ENCODE measurements around the gene MDM2.

MDM2 gene

DNA sequence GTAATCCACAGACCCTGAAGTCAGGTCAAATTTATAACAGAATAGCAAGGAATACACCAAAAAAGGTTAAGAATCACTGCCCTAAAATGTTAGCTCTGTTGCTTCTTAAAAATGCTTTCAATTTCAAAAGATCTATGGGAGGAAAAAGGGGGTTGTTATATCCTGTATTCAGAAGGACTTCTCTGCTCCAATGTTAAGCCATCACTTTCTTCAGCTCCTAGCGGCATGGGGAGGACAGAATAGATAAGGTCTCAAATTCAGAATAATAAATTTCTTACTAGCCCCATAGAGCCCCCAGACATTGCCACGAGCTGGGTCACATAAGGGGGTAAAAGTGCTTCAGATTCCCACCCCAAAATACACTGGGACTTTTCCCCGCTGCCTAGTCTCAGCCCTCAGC, 75.2 kb downstream of the MDM2 start:
- Histone ChIP-seq H3K9me3 (ENCODE audit: control insufficient read depth in 5 of 5, low read length in 5 of 5) (no peaks in the 10 kb centered on the region), H3K4me1 (ENCODE audit: control insufficient read depth in 5 of 5, insufficient read depth in 5 of 5, low read length in 5 of 5) (peaks cover 0 to 14% (median 7%) of the 10 kb centered on the region in 5 donors), H3K4me3 (ENCODE audit: low read depth in 1 of 5, low read length in 5 of 5) (no peak overlapping the region), H3K36me3 (ENCODE audit: control insufficient read depth in 5 of 5, insufficient read depth in 5 of 5, low read length in 5 of 5) (peaks cover 23 to 62% (median 41%) of the 10 kb centered on the region in 5 donors), H3K9ac (ENCODE audit: low read length in 5 of 5) (no peak overlapping the region), H3K27me3 (ENCODE audit: control insufficient read depth in 5 of 5, insufficient read depth in 4 of 5, low read length in 5 of 5) (no peaks in the 10 kb centered on the region), H3K27ac (ENCODE audit: low read depth, low read length) (no peak overlapping the region)

DNA sequence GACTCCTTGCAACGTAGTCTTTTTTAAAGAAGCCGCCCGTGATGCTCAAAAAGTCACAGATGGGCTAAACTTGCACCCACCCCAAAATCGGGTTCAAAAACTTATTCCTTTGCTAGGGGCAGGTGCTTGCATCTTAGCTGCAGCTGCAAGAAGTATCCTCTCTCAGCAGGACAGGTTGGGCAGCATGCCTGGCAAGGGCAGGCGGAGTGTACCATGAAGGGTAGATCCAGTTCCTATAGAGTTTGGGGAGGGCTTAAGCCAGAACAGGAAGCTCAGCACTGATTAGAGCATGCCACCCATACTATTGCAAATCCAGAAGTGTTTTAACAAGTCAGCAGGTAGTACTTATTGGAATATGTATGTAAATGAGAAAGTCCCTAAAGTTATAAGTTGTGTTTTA, 76.3 kb downstream of the MDM2 start:
- Histone ChIP-seq H3K27ac (ENCODE audit: low read depth, low read length) (no peak overlapping the region), H3K9me3 (ENCODE audit: control insufficient read depth in 5 of 5, low read length in 5 of 5) (no peaks in the 10 kb centered on the region), H3K4me3 (ENCODE audit: low read depth in 1 of 5, low read length in 5 of 5) (no peak overlapping the region), H3K9ac (ENCODE audit: low read length in 5 of 5) (no peak overlapping the region), H3K4me1 (ENCODE audit: control insufficient read depth in 5 of 5, insufficient read depth in 5 of 5, low read length in 5 of 5) (peaks cover 0 to 14% (median 7%) of the 10 kb centered on the region in 5 donors), H3K27me3 (ENCODE audit: control insufficient read depth in 5 of 5, insufficient read depth in 4 of 5, low read length in 5 of 5) (no peaks in the 10 kb centered on the region), H3K36me3 (ENCODE audit: control insufficient read depth in 5 of 5, insufficient read depth in 5 of 5, low read length in 5 of 5) (peaks cover 23 to 56% (median 36%) of the 10 kb centered on the region in 5 donors)

DNA sequence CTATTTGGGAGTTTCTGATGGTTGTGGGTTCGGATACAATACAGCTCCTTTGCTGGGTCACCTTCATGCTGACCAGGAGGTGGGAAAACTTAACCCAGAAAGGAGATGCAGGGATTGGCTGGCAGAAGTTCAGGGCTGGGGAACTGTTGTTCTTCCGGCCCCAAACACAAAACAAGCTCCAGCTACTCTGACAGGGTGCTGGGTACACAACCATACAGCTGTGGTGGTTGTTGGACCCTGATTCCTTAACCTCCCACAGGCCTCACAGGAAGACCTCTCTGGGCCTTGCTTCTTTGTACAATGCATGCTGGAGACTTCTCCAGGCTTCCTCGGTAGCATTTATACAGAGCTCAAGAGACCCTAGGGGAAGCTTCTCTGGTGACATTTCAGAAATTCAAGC, 77.4 kb downstream of the MDM2 start:
- Histone ChIP-seq H3K4me1 (ENCODE audit: control insufficient read depth in 5 of 5, insufficient read depth in 5 of 5, low read length in 5 of 5) (peaks cover 0 to 21% (median 17%) of the 10 kb centered on the region in 5 donors), H3K27me3 (ENCODE audit: control insufficient read depth in 5 of 5, insufficient read depth in 4 of 5, low read length in 5 of 5) (no peaks in the 10 kb centered on the region), H3K9me3 (ENCODE audit: control insufficient read depth in 5 of 5, low read length in 5 of 5) (no peaks in the 10 kb centered on the region), H3K9ac (ENCODE audit: low read length in 5 of 5) (peak overlapping the region in 1 of 5 donors; percentile 38), H3K36me3 (ENCODE audit: control insufficient read depth in 5 of 5, insufficient read depth in 5 of 5, low read length in 5 of 5) (peaks cover 21 to 44% (median 29%) of the 10 kb centered on the region in 5 donors), H3K27ac (ENCODE audit: low read depth, low read length) (peak overlapping the region; percentile 46), H3K4me3 (ENCODE audit: low read depth in 1 of 5, low read length in 5 of 5) (no peak overlapping the region)

DNA sequence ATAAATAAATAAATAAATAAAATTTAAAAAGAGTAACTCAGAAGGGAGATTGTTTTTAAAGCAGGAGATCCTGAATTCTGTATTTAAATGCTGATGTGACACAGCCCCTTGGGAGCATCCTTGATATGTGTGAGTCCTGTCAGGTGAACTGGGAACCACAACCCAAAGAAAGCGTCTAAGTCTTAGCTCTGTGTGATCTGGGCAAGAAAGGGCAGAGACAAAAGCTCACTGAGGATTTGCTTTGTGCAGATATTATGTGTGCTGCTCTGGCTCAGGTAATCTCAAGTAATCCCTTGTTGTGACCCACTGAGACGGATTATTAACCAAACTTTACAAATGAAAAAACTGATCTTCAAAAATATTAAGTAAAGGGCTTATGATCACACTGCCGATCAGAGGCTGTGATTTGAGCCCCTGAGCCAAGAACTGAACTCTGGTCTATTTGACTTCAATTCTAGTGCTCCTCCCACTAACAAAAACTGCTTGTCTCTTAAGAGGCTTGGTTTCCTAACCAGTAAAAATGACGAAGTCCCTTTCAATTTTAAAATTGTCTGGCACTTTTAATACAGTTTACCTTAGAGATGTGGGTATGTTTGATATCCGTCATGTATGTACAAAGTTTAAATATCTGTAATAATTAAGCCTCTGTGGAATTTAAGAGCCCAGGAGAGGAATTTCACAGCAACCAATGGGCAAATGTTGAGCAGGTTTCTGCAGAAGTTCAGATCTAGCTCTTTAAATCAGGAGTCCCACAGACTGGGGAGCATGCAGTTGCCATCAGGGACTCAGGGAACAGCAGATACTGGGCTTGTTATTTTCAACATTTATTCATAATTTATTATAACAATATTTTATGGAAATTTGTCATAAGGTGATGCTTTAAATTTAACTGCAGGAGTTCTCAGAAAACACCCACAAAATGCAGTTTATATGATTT, 78.9 kb downstream of the MDM2 start:
- peaks cover 17 to 39% (median 27%) of the 10 kb centered on the region in 5 donors for H3K36me3 ChIP-seq (ENCODE audit: control insufficient read depth in 5 of 5, insufficient read depth in 5 of 5, low read length in 5 of 5)
- H3K27me3 ChIP-seq (ENCODE audit: control insufficient read depth in 5 of 5, insufficient read depth in 4 of 5, low read length in 5 of 5) = no peaks in the 10 kb centered on the region
- H3K27ac ChIP-seq (ENCODE audit: low read depth, low read length) = peak overlapping the region; percentile 85
- H3K4me1 ChIP-seq (ENCODE audit: control insufficient read depth in 5 of 5, insufficient read depth in 5 of 5, low read length in 5 of 5) = peaks cover 8 to 30% (median 29%) of the 10 kb centered on the region in 5 donors
- peak overlapping the region in 2 of 5 donors; percentile 32 to 59 for H3K9ac ChIP-seq (ENCODE audit: low read length in 5 of 5)
- H3K9me3 ChIP-seq (ENCODE audit: control insufficient read depth in 5 of 5, low read length in 5 of 5) = no peaks in the 10 kb centered on the region
- no peak overlapping the region for H3K4me3 ChIP-seq (ENCODE audit: low read depth in 1 of 5, low read length in 5 of 5)

DNA sequence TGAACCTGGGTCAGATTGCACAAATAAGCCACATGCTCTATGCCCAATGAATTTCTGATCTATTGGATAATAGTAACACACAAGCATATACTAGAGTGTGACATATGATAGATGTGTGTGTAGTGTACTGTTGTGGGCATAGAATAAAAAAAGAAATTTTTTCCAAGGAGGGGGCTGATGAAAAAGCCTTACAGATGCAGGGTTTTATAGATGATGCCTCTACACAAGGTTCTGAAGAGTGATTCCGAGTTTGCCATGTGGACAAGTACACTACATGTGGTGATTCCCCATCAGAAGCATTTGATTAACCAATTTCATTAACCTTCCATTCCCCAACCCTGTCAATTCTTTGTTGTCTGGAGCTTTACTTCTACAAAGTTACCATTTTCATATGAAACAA, 79.7 kb downstream of the MDM2 start:
- no peaks in the 10 kb centered on the region for H3K27me3 ChIP-seq (ENCODE audit: control insufficient read depth in 5 of 5, insufficient read depth in 4 of 5, low read length in 5 of 5)
- peaks cover 8 to 30% (median 29%) of the 10 kb centered on the region in 5 donors for H3K4me1 ChIP-seq (ENCODE audit: control insufficient read depth in 5 of 5, insufficient read depth in 5 of 5, low read length in 5 of 5)
- no peak overlapping the region for H3K9ac ChIP-seq (ENCODE audit: low read length in 5 of 5)
- H3K36me3 ChIP-seq (ENCODE audit: control insufficient read depth in 5 of 5, insufficient read depth in 5 of 5, low read length in 5 of 5) = peaks cover 9 to 38% (median 25%) of the 10 kb centered on the region in 5 donors
- peak overlapping the region; percentile 85 for H3K27ac ChIP-seq (ENCODE audit: low read depth, low read length)
- no peak overlapping the region for H3K4me3 ChIP-seq (ENCODE audit: low read depth in 1 of 5, low read length in 5 of 5)
- no peaks in the 10 kb centered on the region for H3K9me3 ChIP-seq (ENCODE audit: control insufficient read depth in 5 of 5, low read length in 5 of 5)

DNA sequence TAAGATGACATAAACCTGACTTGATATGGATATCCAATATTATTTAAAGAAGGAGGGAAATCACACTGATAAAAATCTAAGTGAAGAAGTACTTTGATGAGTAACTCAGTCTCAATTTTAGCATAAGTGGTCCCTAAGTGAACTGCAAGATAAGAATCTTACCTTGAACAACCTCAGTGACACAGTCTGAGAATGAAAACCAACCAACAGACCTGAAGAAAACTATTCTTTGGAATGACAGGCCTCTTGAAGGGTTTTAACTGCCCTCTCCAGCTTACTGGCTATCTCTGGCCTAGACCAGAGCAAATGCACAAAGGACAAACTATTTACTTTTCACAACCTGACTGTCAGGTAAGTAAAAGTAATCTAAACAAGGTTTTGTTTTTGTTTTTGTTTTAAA, 80.3 kb downstream of the MDM2 start:
- H3K4me3 ChIP-seq (ENCODE audit: low read depth in 1 of 5, low read length in 5 of 5) = no peak overlapping the region
- peak overlapping the region; percentile 85 for H3K27ac ChIP-seq (ENCODE audit: low read depth, low read length)
- H3K4me1 ChIP-seq (ENCODE audit: control insufficient read depth in 5 of 5, insufficient read depth in 5 of 5, low read length in 5 of 5) = peaks cover 8 to 30% (median 29%) of the 10 kb centered on the region in 5 donors
- no peaks in the 10 kb centered on the region for H3K9me3 ChIP-seq (ENCODE audit: control insufficient read depth in 5 of 5, low read length in 5 of 5)
- H3K27me3 ChIP-seq (ENCODE audit: control insufficient read depth in 5 of 5, insufficient read depth in 4 of 5, low read length in 5 of 5) = no peaks in the 10 kb centered on the region
- peaks cover 4 to 35% (median 20%) of the 10 kb centered on the region in 5 donors for H3K36me3 ChIP-seq (ENCODE audit: control insufficient read depth in 5 of 5, insufficient read depth in 5 of 5, low read length in 5 of 5)
- H3K9ac ChIP-seq (ENCODE audit: low read length in 5 of 5) = peak overlapping the region in 1 of 5 donors; percentile 16

DNA sequence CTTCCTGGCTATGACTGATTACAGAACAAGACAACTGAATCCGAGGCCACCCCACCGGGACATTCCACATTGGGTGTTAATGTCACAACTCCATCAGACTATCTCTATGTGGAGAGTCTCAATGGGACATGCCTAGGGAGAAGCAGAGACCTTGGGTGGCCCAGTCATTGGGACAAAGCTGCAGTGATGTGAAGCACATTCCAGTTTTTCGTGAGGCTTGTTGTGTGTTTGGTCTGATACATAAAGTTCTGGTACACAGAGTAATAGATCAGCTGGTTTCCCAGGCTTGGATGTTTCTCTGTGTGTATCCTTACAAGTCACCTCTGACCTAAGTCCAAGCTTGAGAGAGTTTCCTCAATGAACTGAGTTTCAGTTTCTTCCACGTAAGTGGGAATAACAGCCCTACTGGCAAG, 82.7 kb downstream of the MDM2 start:
- peaks cover 8 to 30% (median 29%) of the 10 kb centered on the region in 5 donors for H3K4me1 ChIP-seq (ENCODE audit: control insufficient read depth in 5 of 5, insufficient read depth in 5 of 5, low read length in 5 of 5)
- no peaks in the 10 kb centered on the region for H3K9me3 ChIP-seq (ENCODE audit: control insufficient read depth in 5 of 5, low read length in 5 of 5)
- H3K9ac ChIP-seq (ENCODE audit: low read length in 5 of 5) = peak overlapping the region in 2 of 5 donors; percentile 3 to 4
- peak overlapping the region in 2 of 5 donors; percentile 4 to 6 for H3K4me3 ChIP-seq (ENCODE audit: low read depth in 1 of 5, low read length in 5 of 5)
- peaks cover 0 to 22% (median 8%) of the 10 kb centered on the region in 5 donors for H3K36me3 ChIP-seq (ENCODE audit: control insufficient read depth in 5 of 5, insufficient read depth in 5 of 5, low read length in 5 of 5)
- peak overlapping the region; percentile 73 for H3K27ac ChIP-seq (ENCODE audit: low read depth, low read length)
- no peaks in the 10 kb centered on the region for H3K27me3 ChIP-seq (ENCODE audit: control insufficient read depth in 5 of 5, insufficient read depth in 4 of 5, low read length in 5 of 5)

DNA sequence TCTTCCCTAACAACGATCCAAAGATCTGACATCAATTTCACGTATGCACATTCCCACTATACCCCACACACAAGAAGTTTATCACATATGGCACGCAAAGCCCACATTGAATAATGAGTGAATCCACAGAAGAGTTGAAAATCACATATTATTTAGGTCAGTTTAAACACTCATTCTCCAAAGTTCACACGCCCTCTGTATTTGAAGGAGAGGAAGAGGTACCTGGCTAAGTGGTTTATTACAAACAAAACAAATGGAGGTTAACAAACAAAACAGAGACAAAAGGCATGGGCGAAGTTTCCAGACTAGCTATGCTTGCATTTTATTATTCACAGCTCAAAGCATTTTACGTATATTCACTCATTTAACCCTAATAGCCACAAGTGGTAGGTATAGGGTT, 83.2 kb downstream of the MDM2 start:
- no peaks in the 10 kb centered on the region for H3K27me3 ChIP-seq (ENCODE audit: control insufficient read depth in 5 of 5, insufficient read depth in 4 of 5, low read length in 5 of 5)
- peaks cover 8 to 33% (median 30%) of the 10 kb centered on the region in 5 donors for H3K4me1 ChIP-seq (ENCODE audit: control insufficient read depth in 5 of 5, insufficient read depth in 5 of 5, low read length in 5 of 5)
- peaks cover 0 to 27% (median 12%) of the 10 kb centered on the region in 5 donors for H3K36me3 ChIP-seq (ENCODE audit: control insufficient read depth in 5 of 5, insufficient read depth in 5 of 5, low read length in 5 of 5)
- H3K27ac ChIP-seq (ENCODE audit: low read depth, low read length) = peak overlapping the region; percentile 73
- H3K9ac ChIP-seq (ENCODE audit: low read length in 5 of 5) = no peak overlapping the region
- H3K9me3 ChIP-seq (ENCODE audit: control insufficient read depth in 5 of 5, low read length in 5 of 5) = no peaks in the 10 kb centered on the region
- peak overlapping the region in 1 of 5 donors; percentile 6 for H3K4me3 ChIP-seq (ENCODE audit: low read depth in 1 of 5, low read length in 5 of 5)

DNA sequence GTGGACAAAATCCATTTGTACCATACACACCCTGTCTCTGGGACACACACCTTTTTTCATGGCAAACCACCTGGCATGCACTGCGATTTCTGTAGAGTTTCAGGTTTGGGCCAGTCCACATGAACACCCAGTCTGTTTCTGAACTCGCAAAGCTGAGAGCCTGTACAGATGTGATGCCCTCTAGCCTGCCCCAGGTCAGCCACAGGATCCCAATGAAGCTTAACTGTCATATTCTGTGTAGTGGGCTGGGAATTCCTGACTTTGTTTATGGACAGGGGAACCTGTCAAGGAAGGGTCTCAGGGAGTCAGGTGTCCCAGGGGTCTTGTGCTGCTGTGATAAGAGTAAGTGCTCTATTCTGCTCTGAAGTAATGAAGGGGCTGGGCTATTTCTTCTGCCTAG, 85.2 kb downstream of the MDM2 start:
- Histone ChIP-seq H3K4me3 (ENCODE audit: low read depth in 1 of 5, low read length in 5 of 5) (no peak overlapping the region), H3K9ac (ENCODE audit: low read length in 5 of 5) (no peak overlapping the region), H3K36me3 (ENCODE audit: control insufficient read depth in 5 of 5, insufficient read depth in 5 of 5, low read length in 5 of 5) (peaks cover 0 to 29% (median 14%) of the 10 kb centered on the region in 5 donors), H3K27ac (ENCODE audit: low read depth, low read length) (no peak overlapping the region), H3K27me3 (ENCODE audit: control insufficient read depth in 5 of 5, insufficient read depth in 4 of 5, low read length in 5 of 5) (no peaks in the 10 kb centered on the region), H3K4me1 (ENCODE audit: control insufficient read depth in 5 of 5, insufficient read depth in 5 of 5, low read length in 5 of 5) (peaks cover 8 to 46% (median 35%) of the 10 kb centered on the region in 5 donors), H3K9me3 (ENCODE audit: control insufficient read depth in 5 of 5, low read length in 5 of 5) (no peaks in the 10 kb centered on the region)

DNA sequence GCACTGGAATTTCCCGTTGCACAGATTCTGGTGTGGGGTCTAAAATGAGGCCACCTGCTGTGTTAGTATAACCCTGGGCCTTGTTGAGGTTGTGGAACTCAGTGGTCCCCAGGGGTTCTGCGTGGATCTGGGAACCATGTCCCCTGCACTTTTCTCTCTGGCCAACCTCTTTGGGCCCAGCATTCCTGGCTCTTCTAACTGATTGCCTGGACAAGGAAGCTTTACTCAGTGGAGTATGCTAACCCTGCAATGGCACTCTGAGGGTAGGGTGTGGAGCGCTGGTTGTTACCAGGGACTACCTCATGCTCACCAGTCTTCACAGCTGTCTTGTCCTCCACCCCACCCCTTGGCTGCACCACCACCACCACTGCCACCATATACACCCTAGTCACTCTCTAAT, 85.8 kb downstream of the MDM2 start:
- no peaks in the 10 kb centered on the region for H3K27me3 ChIP-seq (ENCODE audit: control insufficient read depth in 5 of 5, insufficient read depth in 4 of 5, low read length in 5 of 5)
- peaks cover 8 to 51% (median 38%) of the 10 kb centered on the region in 5 donors for H3K4me1 ChIP-seq (ENCODE audit: control insufficient read depth in 5 of 5, insufficient read depth in 5 of 5, low read length in 5 of 5)
- H3K9me3 ChIP-seq (ENCODE audit: control insufficient read depth in 5 of 5, low read length in 5 of 5) = no peaks in the 10 kb centered on the region
- H3K9ac ChIP-seq (ENCODE audit: low read length in 5 of 5) = no peak overlapping the region
- H3K27ac ChIP-seq (ENCODE audit: low read depth, low read length) = no peak overlapping the region
- no peak overlapping the region for H3K4me3 ChIP-seq (ENCODE audit: low read depth in 1 of 5, low read length in 5 of 5)
- peaks cover under 1 to 29% (median 14%) of the 10 kb centered on the region in 5 donors for H3K36me3 ChIP-seq (ENCODE audit: control insufficient read depth in 5 of 5, insufficient read depth in 5 of 5, low read length in 5 of 5)

Measured in subcutaneous abdominal adipose tissue (tissue), 5 donors.